ENCODE data around the gene TOX2.

DNA sequence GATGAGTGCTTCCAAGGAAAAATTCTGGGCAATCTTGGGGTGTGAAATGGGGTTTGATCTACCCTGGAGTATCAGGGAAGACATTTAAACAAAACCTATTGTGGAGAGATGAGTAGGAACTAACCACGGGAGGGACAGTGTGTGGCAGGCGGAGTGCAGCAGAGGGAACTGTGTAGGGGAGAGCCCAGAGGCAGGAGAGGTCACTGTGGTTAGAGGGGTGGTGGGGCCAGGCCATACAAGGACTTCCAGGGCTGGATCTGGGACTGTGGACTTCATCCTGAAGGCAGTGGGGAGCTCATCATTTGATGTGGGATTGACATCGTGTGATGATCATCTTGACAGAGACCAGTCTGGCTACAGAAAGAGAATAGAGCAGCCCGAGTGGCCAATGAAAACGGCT lies 89.0 kb downstream of the TOX2 start:
- no peak for TF ChIP-seq YY1 (IDR thresholded peaks at IDR 0.05; ENCODE audit: low read depth, low read length)
- TF ChIP-seq, protein P1, sequence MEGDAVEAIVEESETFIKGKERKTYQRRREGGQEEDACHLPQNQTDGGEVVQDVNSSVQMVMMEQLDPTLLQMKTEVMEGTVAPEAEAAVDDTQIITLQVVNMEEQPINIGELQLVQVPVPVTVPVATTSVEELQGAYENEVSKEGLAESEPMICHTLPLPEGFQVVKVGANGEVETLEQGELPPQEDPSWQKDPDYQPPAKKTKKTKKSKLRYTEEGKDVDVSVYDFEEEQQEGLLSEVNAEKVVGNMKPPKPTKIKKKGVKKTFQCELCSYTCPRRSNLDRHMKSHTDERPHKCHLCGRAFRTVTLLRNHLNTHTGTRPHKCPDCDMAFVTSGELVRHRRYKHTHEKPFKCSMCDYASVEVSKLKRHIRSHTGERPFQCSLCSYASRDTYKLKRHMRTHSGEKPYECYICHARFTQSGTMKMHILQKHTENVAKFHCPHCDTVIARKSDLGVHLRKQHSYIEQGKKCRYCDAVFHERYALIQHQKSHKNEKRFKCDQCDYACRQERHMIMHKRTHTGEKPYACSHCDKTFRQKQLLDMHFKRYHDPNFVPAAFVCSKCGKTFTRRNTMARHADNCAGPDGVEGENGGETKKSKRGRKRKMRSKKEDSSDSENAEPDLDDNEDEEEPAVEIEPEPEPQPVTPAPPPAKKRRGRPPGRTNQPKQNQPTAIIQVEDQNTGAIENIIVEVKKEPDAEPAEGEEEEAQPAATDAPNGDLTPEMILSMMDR (IDR thresholded peaks at IDR 0.05; ENCODE audit: control extremely low read depth in 1 of 3, insufficient read depth in 1 of 3, low read depth in 1 of 3, low read length in 3 of 3), result no peak
- no peak for TF ChIP-seq EGR1 (IDR thresholded peaks at IDR 0.05; ENCODE audit: borderline replicate concordance, low read depth, low read length)
- TF ChIP-seq RBBP5 (IDR thresholded peaks at IDR 0.05; ENCODE audit: borderline replicate concordance, low read depth, low read length), result no peak
- no peak for TF ChIP-seq EP300 (IDR thresholded peaks at IDR 0.05; ENCODE audit: borderline replicate concordance in 1 of 2, low read depth in 2 of 2, low read length in 2 of 2)
- TF ChIP-seq, protein P2, sequence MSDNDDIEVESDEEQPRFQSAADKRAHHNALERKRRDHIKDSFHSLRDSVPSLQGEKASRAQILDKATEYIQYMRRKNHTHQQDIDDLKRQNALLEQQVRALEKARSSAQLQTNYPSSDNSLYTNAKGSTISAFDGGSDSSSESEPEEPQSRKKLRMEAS (IDR thresholded peaks at IDR 0.05), result no peak
- TF ChIP-seq BCL11A (IDR thresholded peaks at IDR 0.05; ENCODE audit: low read depth in 2 of 2, low read length in 2 of 2), result no peak

Measured in H1 (cell line).